HepG2 (cell line): ENCODE results near the gene C12orf43. TPM values are rescaled to one million over a fixed set of nuclear protein-coding genes. Genes with fewer than 3 reads are reported as not detected.

ENCODE experiments used
- ATAC-seq: fragments of 200-7000 bp; cut with Tn5 transposase; 3 replicates; pipeline ENCODE4 v1.9.1; 2020; ENCODE audit warnings: mild to moderate bottlenecking, moderate library complexity
- BruUV-seq: library from RNA; stranded (reverse); fragments of 400-500 nt; replicated peaks from 2 replicates; lab custom pipeline; 2021; lab: Mats Ljungman, UMichigan
- CTCF ChIA-PET: fragments of 300-600 bp; formaldehyde crosslinking; extraction: SDS; loops from one replicate; lab custom pipeline; 2021; ENCODE audit warnings: low total read pairs, inconsistent platforms, low intra/inter-chr PET ratio; lab: Yijun Ruan, JAX
- POLR2A ChIA-PET: fragments of 350-600 bp; sonication (Branson Sonifier 250); formaldehyde crosslinking; loops from one replicate; lab custom pipeline; 2020; ENCODE audit warnings: antibody characterized with exemption, inconsistent platforms; lab: Yijun Ruan, JAX
- DNase-seq: peaks from one replicate; pipeline ENCODE4 v3.0.0-alpha.2; 2015; ENCODE audit warnings: low spot score
- FAIRE-seq: peaks from 3 replicates; lab custom pipeline; 2011; peaks lifted over from hg19 to GRCh38; lab: Jason Lieb, UNC
- H2AFZ ChIP-seq: one replicate; pipeline ENCODE4 v1.6.1; 2011; ENCODE audit warnings: low read length, inconsistent platforms
- H3K27ac ChIP-seq: fragments of 300-600 bp; 3 replicates; pipeline ENCODE4 v1.8.0; 2011; ENCODE audit warnings: mixed run types, mild to moderate bottlenecking, mixed read lengths, low read length, inconsistent platforms; ENCODE audit not compliant: insufficient read depth; ENCODE audit errors: extremely low read length
- H3K27me3 ChIP-seq, 2 experiments: fragments of 200-600 bp in 1 of 2; 2 replicates in 1 of 2; 3 replicates in 1 of 2; pipeline versions ENCODE4 v1.6.0 to v1.8.0; 2011; ENCODE audit warnings: low read length in 2 of 2, mild to moderate bottlenecking in 2 of 2, moderate library complexity in 2 of 2, inconsistent platforms in 1 of 2; ENCODE audit not compliant: insufficient read depth in 2 of 2, control insufficient read depth in 1 of 2
- H3K36me3 ChIP-seq, 2 experiments: fragments of 200-600 bp in 1 of 2; replicated peaks in 1 of 2; 2 replicates in 1 of 2; 3 replicates in 1 of 2; pipeline versions ENCODE4 v1.5.1 to v1.8.0; 2011; ENCODE audit warnings: low read length in 2 of 2, inconsistent platforms in 1 of 2; ENCODE audit not compliant: insufficient read depth in 2 of 2, control insufficient read depth in 1 of 2
- H3K4me1 ChIP-seq: 2 replicates; pipeline ENCODE4 v1.5.1; 2012; ENCODE audit warnings: low read length, inconsistent platforms; ENCODE audit not compliant: insufficient read depth
- H3K4me2 ChIP-seq: 2 replicates; pipeline ENCODE4 v1.6.0; 2011; ENCODE audit warnings: low read depth, low read length, inconsistent platforms
- H3K4me3 ChIP-seq, 3 experiments: fragments of 200-600 bp in 1 of 3; sonication (generic), shearing (Covaris generic) in 1 of 3; replicated peaks in 1 of 3; 2 replicates each; pipeline ENCODE4 v1.5.1; 2011 to 2016; ENCODE audit warnings: low read length in 3 of 3, inconsistent platforms in 2 of 3, low read depth in 2 of 3, mild to moderate bottlenecking in 2 of 3, control low read depth in 1 of 3, mixed read lengths in 1 of 3; ENCODE audit not compliant: insufficient read depth in 1 of 3
- H3K79me2 ChIP-seq: one replicate; pipeline ENCODE4 v1.6.1; 2011; ENCODE audit warnings: low read length, inconsistent platforms; ENCODE audit not compliant: insufficient read depth
- H3K9ac ChIP-seq: 2 replicates; pipeline ENCODE4 v1.6.0; 2011; ENCODE audit warnings: mild to moderate bottlenecking, low read depth, low read length, inconsistent platforms; ENCODE audit not compliant: insufficient read depth
- H3K9me3 ChIP-seq: 2 replicates; pipeline ENCODE4 v1.5.1; 2012; ENCODE audit warnings: mild to moderate bottlenecking, low read length
- H4K20me1 ChIP-seq: 2 replicates; pipeline ENCODE4 v1.6.0; 2011; ENCODE audit warnings: inconsistent platforms, mild to moderate bottlenecking, low read length, moderate library complexity; ENCODE audit not compliant: insufficient read depth
- CENPT ChIP-seq: sonication (generic); formaldehyde crosslinking; IDR thresholded peaks from 2 replicates; pipeline ENCODE4 v1.8.0; 2022; ENCODE audit warnings: low read depth, mild to moderate bottlenecking, moderate library complexity, missing genetic modification reagents
- HOXA7 ChIP-seq: sonication (generic); formaldehyde crosslinking; IDR thresholded peaks from 2 replicates; pipeline ENCODE4 v1.8.1; 2022; ENCODE audit warnings: mild to moderate bottlenecking, missing genetic modification reagents, moderate library complexity
- LCORL ChIP-seq, 2 experiments: fragments of 450-650 bp in 1 of 2; sonication (generic) in 1 of 2; formaldehyde crosslinking in 1 of 2; IDR thresholded peaks; 2 replicates each; pipeline versions ENCODE4 v1.5.0 to v1.6.1; 2017 to 2020; ENCODE audit warnings: antibody characterized with exemption in 1 of 2, missing genetic modification reagents in 1 of 2
- MEF2D ChIP-seq: sonication (generic); formaldehyde crosslinking; IDR thresholded peaks from 2 replicates; pipeline ENCODE4 v1.5.1; 2020; ENCODE audit warnings: mild to moderate bottlenecking, missing genetic modification reagents
- SNAPC2 ChIP-seq: sonication (generic); formaldehyde crosslinking; IDR thresholded peaks from 2 replicates; pipeline ENCODE4 v1.8.1; 2022; ENCODE audit warnings: mild to moderate bottlenecking, missing genetic modification reagents
- TP53 ChIP-seq: sonication (generic); formaldehyde crosslinking; conservative IDR thresholded peaks from 2 replicates; pipeline ENCODE4 v1.4.0; 2020; ENCODE audit warnings: missing genetic modification reagents
- ZNF12 ChIP-seq: sonication (generic); formaldehyde crosslinking; IDR thresholded peaks from 2 replicates; pipeline ENCODE4 v1.5.0; 2020; ENCODE audit warnings: missing genetic modification reagents
- ZNF34 ChIP-seq: sonication (generic); formaldehyde crosslinking; IDR thresholded peaks from 2 replicates; pipeline ENCODE4 v1.4.0; 2020; ENCODE audit warnings: mild to moderate bottlenecking, missing genetic modification reagents, borderline replicate concordance
- ZNF770 ChIP-seq: sonication (generic); formaldehyde crosslinking; IDR thresholded peaks from 2 replicates; pipeline ENCODE4 v1.5.0; 2020; ENCODE audit warnings: mild to moderate bottlenecking, missing genetic modification reagents
- WGBS: methylation state at CpG from one replicate; pipeline ENCODE4 v1.1.6; 2017; ENCODE audit warnings: low lambda C conversion rate; 5-methylcytosine and 5-hydroxymethylcytosine counted together
- in situ Hi-C: cut with HindIII; loops from 2 replicates; pipeline ENCODE4 v1.10.0; 2017; ENCODE audit warnings: low pct_unique_long_range_greater_than_20kb; ENCODE audit not compliant: extremely low pct_ligation_motif_present
- intact Hi-C: fragments of 100-400 bp; cut with micrococcal nuclease; formaldehyde crosslinking; loops from one replicate; pipeline ENCODE4 v1.10.0; 2022; ENCODE audit not compliant: unreplicated experiment
- polyA plus RNA-seq, 8 experiments: library from polyadenylated mRNA; depleted of rRNA in 3 of 8; stranded (reverse) in 7 of 8; unstranded in 1 of 8; fragments of >200 nt; fragmentation: Illumina TruSeq in 4 of 8; extraction: Trizol in 4 of 8; gene quantifications; 2 replicates each; pipeline versions ENCODE4 v1.2.1 to v1.2.3, GENCODE V29; 2011 to 2016; ENCODE audit warnings: low read depth in 4 of 8, missing spikeins in 1 of 8, mixed read lengths in 1 of 8; ENCODE audit not compliant: insufficient read depth in 1 of 8
- total RNA-seq, 5 experiments: library from RNA; depleted of rRNA; stranded (reverse); fragments of >200 nt; fragmentation: Illumina TruSeq; extraction: Trizol; gene quantifications; 2 replicates each; pipeline ENCODE4 v1.2.3, GENCODE V29; 2016; ENCODE audit warnings: low read depth in 1 of 5
- TF ChIP-seq, protein P1 (sequence below): IDR thresholded peaks from 2 replicates; pipeline ENCODE4 v1.6.1; 2016; ENCODE audit warnings: low read depth

C12orf43 gene
- total and polyA plus RNA-seq, 2 of the 13 experiments (the other 11 are each of a cell fraction or from before 2014, with no cell fraction given), result 7.9 to 11.1 TPM

- DNase-seq (no peak), ATAC-seq (no peak), FAIRE-seq (no peak)
- Histone ChIP-seq H3K27ac (no peak overlapping the region), H3K9me3 (no peaks in the 10 kb centered on the region), H3K27me3 (peaks cover 0 to 10% of the 10 kb centered on the region in 2 experiments; a peak in 1 of 5 replicates), H3K36me3 (no peaks in the 10 kb centered on the region), H3K4me3 (no peak overlapping the region), H3K4me2 (no peak overlapping the region), H3K4me1 (peaks cover 19% of the 10 kb centered on the region), H2AFZ (no peak overlapping the region), H3K9ac (no peak overlapping the region), H3K79me2 (no peaks in the 10 kb centered on the region), H4K20me1 (no peaks in the 10 kb centered on the region)
- ChIA-PET CTCF (no interaction called here), POLR2A (no interaction called here)
- in situ Hi-C loops, result no loop called here
- TF ChIP-seq SNAPC2 (no peak), ZNF770 (CRISPR knock-in tag) (peak; percentile 86), LCORL (IDR thresholded peaks at IDR 0.05) (no peak), LCORL (CRISPR knock-in tag; IDR thresholded peaks at IDR 0.05) (no peak), ZNF34 (no peak), MEF2D (no peak), CENPT (CRISPR knock-in tag) (no peak), ZNF12 (no peak)
- intact Hi-C loops, result no loop called here
- WGBS, result 14% methylated on average over 8 of the region's 9 CpGs
- BruUV-seq, result no TSS peak
These were observed 41.5 kb upstream of the C12orf43 start for GRCh38 chr12:121057794-121058193.

GRCh38 chr12:121053706-121054105 is 37.4 kb upstream of the C12orf43 start:
- WGBS, result 47% methylated on average over 11 of the region's 11 CpGs
- no peak for FAIRE-seq
- in situ Hi-C loops, result no loop called here

More at GRCh38 chr12:121053706-121054105, 37.4 kb upstream of the C12orf43 start:
- no peak for ATAC-seq
- no peak for DNase-seq
- POLR2A ChIA-PET, result no interaction called here
- no TSS peak for BruUV-seq
- H3K9ac ChIP-seq, result no peak overlapping the region
- H3K4me2 ChIP-seq, result no peak overlapping the region
- H3K27ac ChIP-seq, result no peak overlapping the region
- TF ChIP-seq, protein P1, sequence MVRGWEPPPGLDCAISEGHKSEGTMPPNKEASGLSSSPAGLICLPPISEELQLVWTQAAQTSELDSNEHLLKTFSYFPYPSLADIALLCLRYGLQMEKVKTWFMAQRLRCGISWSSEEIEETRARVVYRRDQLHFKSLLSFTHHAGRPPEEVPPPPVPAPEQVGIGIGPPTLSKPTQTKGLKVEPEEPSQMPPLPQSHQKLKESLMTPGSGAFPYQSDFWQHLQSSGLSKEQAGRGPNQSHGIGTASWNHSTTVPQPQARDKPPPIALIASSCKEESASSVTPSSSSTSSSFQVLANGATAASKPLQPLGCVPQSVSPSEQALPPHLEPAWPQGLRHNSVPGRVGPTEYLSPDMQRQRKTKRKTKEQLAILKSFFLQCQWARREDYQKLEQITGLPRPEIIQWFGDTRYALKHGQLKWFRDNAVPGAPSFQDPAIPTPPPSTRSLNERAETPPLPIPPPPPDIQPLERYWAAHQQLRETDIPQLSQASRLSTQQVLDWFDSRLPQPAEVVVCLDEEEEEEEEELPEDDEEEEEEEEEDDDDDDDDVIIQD (CRISPR knock-in tag), result no peak
- TF ChIP-seq HOXA7 (CRISPR knock-in tag) (no peak), TP53 (CRISPR knock-in tag) (no peak)
- no peaks in the 10 kb centered on the region for H4K20me1 ChIP-seq
- CTCF ChIA-PET, result no interaction called here
- H3K4me3 ChIP-seq, result no peak overlapping the region
- H2AFZ ChIP-seq, result no peak overlapping the region
- H3K36me3 ChIP-seq, result no peaks in the 10 kb centered on the region
- no peaks in the 10 kb centered on the region for H3K79me2 ChIP-seq
- no peaks in the 10 kb centered on the region for H3K9me3 ChIP-seq
- intact Hi-C loops, result no loop called here
- peaks cover 16% of the 10 kb centered on the region for H3K4me1 ChIP-seq
- H3K27me3 ChIP-seq, result peaks cover 0 to 10% of the 10 kb centered on the region in 2 experiments; a peak in 1 of 5 replicates
